ENCODE measurements around the gene EPB41L3.

- TF ChIP-seq POLR2AphosphoS5 (IDR thresholded peaks at IDR 0.05; ENCODE audit: low read depth, low read length) (no peak), TAF1 (IDR thresholded peaks at IDR 0.05; ENCODE audit: borderline replicate concordance, insufficient read depth, low read length) (no peak), SIN3A (IDR thresholded peaks at IDR 0.05; ENCODE audit: borderline replicate concordance, insufficient read depth, low read length) (no peak), REST (IDR thresholded peaks at IDR 0.05; ENCODE audit: insufficient read depth in 1 of 2, low read depth in 2 of 2, low read length in 2 of 2) (no peak)
Observed at GRCh38 chr18:5457462-5457957, 86.3 kb downstream of the EPB41L3 start.

Measured in PFSK-1 (cell line).